GM12865 (cell line): ENCODE results near the gene TENM4.

Experiments
- DNase-seq: peaks from one replicate; pipeline ENCODE4 v3.0.0; 2010; ENCODE audit warnings: low read depth
- H3K4me3 ChIP-seq: 2 replicates; pipeline ENCODE4 v1.5.1; 2011; ENCODE audit warnings: mild to moderate bottlenecking, low read depth, low read length, control low read depth
- CTCF ChIP-seq: IDR thresholded peaks from 2 replicates; pipeline ENCODE4 v1.5.1; 2011; ENCODE audit warnings: low read length, control low read depth, low read depth, inconsistent platforms; ENCODE audit not compliant: insufficient read depth; ENCODE audit errors: missing control alignments

The TENM4 gene

DNA sequence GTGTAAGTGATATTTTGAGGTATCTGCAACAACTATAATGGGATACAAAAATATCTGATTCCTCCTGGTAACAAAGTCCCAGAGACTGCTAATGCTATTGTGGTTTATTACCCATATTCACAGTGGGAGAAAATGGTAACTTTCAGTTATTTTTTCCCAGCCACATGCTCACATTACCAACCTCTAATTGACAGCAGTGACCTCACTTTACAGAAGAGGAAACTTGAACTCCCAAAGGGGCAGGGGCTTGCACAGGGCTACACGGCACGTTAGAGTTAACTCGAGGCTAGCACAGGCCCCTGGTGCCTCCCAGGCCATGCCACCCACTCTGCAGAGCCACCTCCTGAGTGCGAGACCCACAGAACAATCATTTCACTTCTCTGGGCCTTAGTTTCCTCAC is 132.4 kb downstream of the TENM4 start:
- no peak for TF ChIP-seq CTCF
- H3K4me3 ChIP-seq, result no peak overlapping the region

GRCh38 chr11:79304599-79305212 is 136.1 kb downstream of the TENM4 start:
- no peak for TF ChIP-seq CTCF
- no peak for DNase-seq
- no peak overlapping the region for H3K4me3 ChIP-seq

More for the DNA sequence above, 132.4 kb downstream of the TENM4 start:
- DNase-seq, result no peak

- H3K4me3 ChIP-seq, result no peak overlapping the region
- no peak for TF ChIP-seq CTCF
- DNase-seq, result no peak
These were observed 144.7 kb downstream of the TENM4 start for GRCh38 chr11:79296141-79296540.

DNA sequence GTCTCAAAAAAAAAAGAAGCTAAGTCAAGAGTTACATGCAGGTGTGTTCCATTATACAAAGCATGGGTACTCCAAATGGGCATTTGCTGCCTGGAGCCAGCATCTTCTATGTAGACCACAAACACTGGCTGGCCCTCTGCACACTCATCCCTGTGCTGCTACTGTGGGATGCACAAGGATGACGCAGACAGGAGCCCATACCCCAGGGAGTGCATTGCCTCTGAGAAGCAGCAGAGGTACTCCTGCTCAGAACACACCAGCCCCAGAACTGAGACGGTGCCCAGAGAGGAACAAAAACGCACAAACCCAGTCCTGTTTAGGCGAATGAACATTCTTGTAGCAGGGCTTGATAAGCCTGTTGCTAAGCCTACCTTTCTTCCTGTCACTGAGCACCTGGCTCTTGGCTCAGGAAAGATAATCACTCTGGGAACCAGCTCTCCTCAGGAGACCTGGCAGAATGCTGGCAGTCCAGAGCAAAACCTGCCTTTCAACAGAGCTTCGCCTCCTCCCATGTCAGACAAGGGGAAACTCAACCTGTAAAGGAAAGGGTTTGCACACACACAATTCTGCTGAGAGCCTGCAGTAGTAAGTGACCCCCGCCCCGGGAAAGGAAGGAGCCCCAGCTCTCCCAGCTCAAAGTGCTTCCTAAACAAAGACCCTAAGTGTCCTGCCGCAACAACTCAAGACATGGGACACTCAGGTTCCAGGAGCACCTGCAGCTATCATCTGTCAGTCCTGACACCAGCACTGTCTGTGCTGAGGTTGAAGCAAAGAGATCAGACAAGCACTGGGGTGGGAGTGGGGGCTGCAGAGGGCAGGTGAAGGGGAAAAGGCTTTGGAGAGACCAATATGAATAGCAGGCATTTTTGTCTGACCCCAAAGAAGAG is 145.7 kb downstream of the TENM4 start:
- H3K4me3 ChIP-seq, result no peak overlapping the region
- DNase-seq, result no peak
- TF ChIP-seq CTCF, result no peak

GRCh38 chr11:79291948-79292347 is 148.9 kb downstream of the TENM4 start:
- TF ChIP-seq CTCF, result no peak
- no peak for DNase-seq
- no peak overlapping the region for H3K4me3 ChIP-seq

DNA sequence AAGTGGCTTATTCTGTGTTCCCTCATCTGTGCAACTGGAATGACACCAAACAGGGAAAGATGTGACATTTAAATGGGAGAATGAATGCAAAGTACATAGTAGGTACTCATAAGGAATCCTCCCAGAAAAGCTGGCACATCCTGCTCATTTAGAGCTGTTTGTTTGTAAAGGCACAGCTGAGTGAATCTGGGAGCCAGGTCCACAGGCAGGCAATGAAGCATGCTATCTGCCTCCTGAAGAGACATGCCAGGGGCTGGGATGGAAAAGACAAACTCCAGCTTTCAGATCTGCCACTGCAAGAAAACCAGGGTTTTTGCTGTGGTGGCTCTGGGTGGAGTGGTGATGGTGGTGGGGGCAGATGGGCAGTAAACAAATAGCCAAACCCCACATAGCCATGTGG is 150.1 kb downstream of the TENM4 start:
- TF ChIP-seq CTCF, result no peak
- no peak for DNase-seq
- no peak overlapping the region for H3K4me3 ChIP-seq
